Thyroid gland (tissue), 4 donors: ENCODE data around the gene SNX10. TPM values are rescaled to one million over a fixed set of nuclear protein-coding genes. Genes with fewer than 3 reads are reported as not detected.
"Not testable (repeated sequence)": the region's sequence is repeated elsewhere in the genome, so short reads cannot be mapped to it uniquely, and the experiment has no call there.

Experiments
- DNase-seq, 2 donors: peaks; one replicate each; pipeline ENCODE4 v3.0.0-alpha.2; 2019
- H3K27ac ChIP-seq, 3 donors: fragments of 200-600 bp; sonication (generic); 1 replicate in 2 of 3; 2 replicates in 1 of 3; pipeline ENCODE4 v1.5.1; 2016 to 2019; ENCODE audit warnings: mild to moderate bottlenecking in 1 of 3, moderate library complexity in 1 of 3
- H3K27me3 ChIP-seq: fragments of 200-600 bp; sonication (generic); one replicate; pipeline ENCODE4 v1.5.1; 2019
- H3K36me3 ChIP-seq, 2 donors: fragments of 200-600 bp; sonication (generic); one replicate each; pipeline ENCODE4 v1.5.1; 2016 to 2019
- H3K4me1 ChIP-seq, 2 donors: fragments of 200-600 bp; sonication (generic); one replicate each; pipeline ENCODE4 v1.5.1; 2017 to 2019
- H3K4me3 ChIP-seq, 3 donors: fragments of 200-600 bp; sonication (generic); replicated peaks in 1 of 3; 1 replicate in 2 of 3; 2 replicates in 1 of 3; pipeline ENCODE4 v1.5.1; 2016; ENCODE audit warnings: mild to moderate bottlenecking in 1 of 3
- H3K9me3 ChIP-seq: fragments of 200-600 bp; sonication (generic); one replicate; pipeline ENCODE4 v1.5.1; 2017
- CTCF ChIP-seq, 6 experiments: fragments of 200-600 bp in 3 of 6; fragments of 450-650 bp in 3 of 6; sonication (generic) in 3 of 6; IDR thresholded peaks; one replicate each; pipeline ENCODE4 v1.5.1; 2016 to 2019; ENCODE audit warnings: antibody characterized with exemption in 6 of 6, mild to moderate bottlenecking in 2 of 6, inconsistent platforms in 1 of 6, moderate library complexity in 1 of 6
- POLR2A ChIP-seq, 2 donors: fragments of 450-650 bp; IDR thresholded peaks; one replicate each; pipeline ENCODE4 v1.6.1; 2017; ENCODE audit warnings: antibody characterized with exemption in 2 of 2, mild to moderate bottlenecking in 2 of 2, moderate library complexity in 1 of 2
- WGBS, 2 donors: methylation state at CpG; one replicate each; pipeline ENCODE4 v1.1.5; 2017; 5-methylcytosine and 5-hydroxymethylcytosine counted together
- intact Hi-C: fragments of 100-400 bp; cut with DNase I; formaldehyde crosslinking; loops from one replicate; pipeline ENCODE4 v1.15.1; 2023
- total RNA-seq, 4 donors: library from RNA; depleted of rRNA; stranded (reverse); fragments of >200 nt; gene quantifications; one replicate each; pipeline ENCODE4 v1.2.3, GENCODE V29; 2016

SNX10 gene
- 1 to 10 TPM; 1.8 to 5.0 (median 2.7) TPM for total RNA-seq

- no peak within 1 kb of the TSS for H3K27ac ChIP-seq
- 2 to 6% methylated on average over 24 to 36 of the region's 74 CpGs for WGBS, 2 donors
- DNase-seq, result peak; percentile 37 to 38
- no peaks in the 10 kb centered on the region for H3K9me3 ChIP-seq
- no peaks in the 10 kb centered on the region for H3K36me3 ChIP-seq
- TF ChIP-seq CTCF (IDR thresholded peaks at IDR 0.05) (no peak), POLR2A (IDR thresholded peaks at IDR 0.05) (no peak)
- no peaks in the 10 kb centered on the region for H3K4me1 ChIP-seq
- H3K4me3 ChIP-seq, result peak within 1 kb of the TSS in 2 of 3 donors; percentile 25
- intact Hi-C loops, result no loop called here
- H3K27me3 ChIP-seq, result no peaks in the 10 kb centered on the region
Observed at GRCh38 chr7:26291699-26292538, at the start of gene SNX10. TSS of gene SNX10 (plus strand) at chr7:26291862. CDS start at chr7:26346443, 54,581 bp downstream.

DNA sequence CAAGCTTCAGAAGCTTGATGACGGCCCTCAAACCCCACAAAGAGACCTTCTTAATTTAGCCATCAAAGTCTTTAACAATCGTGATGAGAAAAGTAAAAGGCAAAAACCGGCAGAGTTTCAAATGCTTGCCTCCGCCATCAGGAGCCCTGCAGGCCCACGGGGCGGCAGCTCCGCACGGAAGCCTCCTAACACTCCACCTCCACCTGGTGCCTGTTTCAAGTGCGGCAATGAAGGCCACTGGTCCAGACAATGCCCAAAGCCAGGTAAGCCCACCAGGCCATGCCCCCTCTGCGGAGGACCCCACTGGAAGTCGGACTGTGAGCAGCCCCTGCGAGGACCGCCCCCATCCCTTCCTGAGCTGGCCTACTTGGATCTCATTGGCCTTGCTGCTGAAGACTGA is 46.5 kb upstream of the SNX10 start:
- DNase-seq, result no peak
- H3K36me3 ChIP-seq, result no peaks in the 10 kb centered on the region
- intact Hi-C loops, result no loop called here
- H3K9me3 ChIP-seq, result no peaks in the 10 kb centered on the region
- H3K4me1 ChIP-seq, result no peaks in the 10 kb centered on the region
- no peak for TF ChIP-seq POLR2A (IDR thresholded peaks at IDR 0.05)
- no peak for TF ChIP-seq CTCF (IDR thresholded peaks at IDR 0.05)
- no peak overlapping the region for H3K4me3 ChIP-seq
- no peak overlapping the region for H3K27ac ChIP-seq
- 89 to 96% methylated on average over 10 of the region's 13 CpGs for WGBS, 2 donors
- no peaks in the 10 kb centered on the region for H3K27me3 ChIP-seq

DNA sequence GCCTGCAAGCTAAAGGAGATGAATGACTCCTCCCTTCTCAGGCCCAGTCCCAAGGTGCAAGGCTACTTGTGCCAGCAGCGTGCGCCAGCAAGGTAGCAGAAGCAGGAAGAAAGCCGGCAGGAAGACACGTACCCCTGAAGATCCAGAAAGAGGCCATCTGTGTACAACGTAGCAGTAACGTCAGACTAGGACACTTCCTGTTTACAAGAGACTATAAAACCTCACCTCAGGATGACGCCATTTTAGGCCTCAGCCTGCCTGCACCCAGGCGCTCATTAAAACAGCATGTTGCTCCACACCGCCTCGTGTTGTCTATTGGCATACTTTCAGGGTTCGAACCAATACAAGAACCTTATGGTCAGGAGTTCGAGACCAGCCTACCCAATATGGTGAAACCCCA is 41.4 kb upstream of the SNX10 start:
- no peaks in the 10 kb centered on the region for H3K27me3 ChIP-seq
- 89 to 91% methylated on average over 12 of the region's 12 CpGs for WGBS, 2 donors
- intact Hi-C loops, result no loop called here
- no peaks in the 10 kb centered on the region for H3K9me3 ChIP-seq
- H3K27ac ChIP-seq, result no peak overlapping the region
- no peak for DNase-seq
- TF ChIP-seq POLR2A (IDR thresholded peaks at IDR 0.05), result no peak
- no peak for TF ChIP-seq CTCF (IDR thresholded peaks at IDR 0.05)
- H3K4me1 ChIP-seq, result no peaks in the 10 kb centered on the region
- no peaks in the 10 kb centered on the region for H3K36me3 ChIP-seq
- no peak overlapping the region for H3K4me3 ChIP-seq

DNA sequence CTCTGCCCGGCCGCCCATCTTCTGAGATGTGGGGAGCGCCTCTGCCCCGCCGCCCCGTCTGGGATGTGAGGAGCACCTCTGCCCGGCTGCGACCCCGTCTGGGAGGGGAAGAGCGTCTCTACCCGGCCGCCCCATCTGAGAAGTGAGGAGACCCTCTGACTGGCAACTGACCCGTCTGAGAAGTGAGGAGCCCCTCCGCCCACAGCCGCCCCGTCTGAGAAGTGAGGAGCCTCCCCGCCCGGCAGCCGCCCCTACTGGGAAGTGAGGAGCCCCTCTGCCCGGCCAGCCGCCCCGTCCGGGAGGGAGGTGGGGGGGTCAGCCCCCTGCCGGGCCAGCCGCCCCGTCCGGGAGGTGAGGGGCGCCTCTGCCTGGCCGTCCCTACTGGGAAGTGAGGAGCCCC is 29.8 kb upstream of the SNX10 start:
- H3K27ac ChIP-seq, H3K4me1 ChIP-seq, H3K4me3 ChIP-seq, DNase-seq, intact Hi-C loops, H3K9me3 ChIP-seq, H3K36me3 ChIP-seq, H3K27me3 ChIP-seq: not testable (repeated sequence)
- 94 to 100% methylated on average over 11 to 21 of the region's 29 CpGs for WGBS, 2 donors

DNA sequence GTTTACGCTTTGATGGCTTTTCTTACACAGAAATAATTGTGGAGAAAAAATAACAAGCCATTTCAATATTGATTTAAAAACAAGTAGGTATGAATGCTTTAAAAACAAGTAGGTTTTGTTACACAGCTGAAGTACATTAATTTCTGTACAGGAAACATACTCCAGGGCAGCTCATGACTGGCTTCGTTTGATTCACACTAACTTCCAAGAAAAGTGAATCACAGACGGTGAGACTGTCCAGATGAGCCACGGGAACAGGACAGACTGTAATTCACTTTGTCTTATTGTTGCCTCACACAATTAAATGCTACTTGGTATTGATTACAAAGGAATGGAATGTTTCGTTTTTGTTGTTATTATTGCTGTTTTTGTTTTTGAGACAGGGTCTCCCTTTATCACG is 26.6 kb upstream of the SNX10 start:
- H3K27me3 ChIP-seq, result no peaks in the 10 kb centered on the region
- intact Hi-C loops, result no loop called here
- no peak for DNase-seq
- H3K4me3 ChIP-seq, result no peak overlapping the region
- 86% methylated on average over 6 of the region's 6 CpGs for WGBS, 2 donors
- H3K27ac ChIP-seq, result no peak overlapping the region
- no peaks in the 10 kb centered on the region for H3K9me3 ChIP-seq
- no peaks in the 10 kb centered on the region for H3K4me1 ChIP-seq
- H3K36me3 ChIP-seq, result no peaks in the 10 kb centered on the region
- TF ChIP-seq POLR2A (IDR thresholded peaks at IDR 0.05), result no peak
- TF ChIP-seq CTCF (IDR thresholded peaks at IDR 0.05), result no peak
